ENCODE measurements around the gene CRISPLD2.
"Not testable (repeated sequence)": the region's sequence is repeated elsewhere in the genome, so short reads cannot be mapped to it uniquely, and the experiment has no call there.

Gene CRISPLD2

DNA sequence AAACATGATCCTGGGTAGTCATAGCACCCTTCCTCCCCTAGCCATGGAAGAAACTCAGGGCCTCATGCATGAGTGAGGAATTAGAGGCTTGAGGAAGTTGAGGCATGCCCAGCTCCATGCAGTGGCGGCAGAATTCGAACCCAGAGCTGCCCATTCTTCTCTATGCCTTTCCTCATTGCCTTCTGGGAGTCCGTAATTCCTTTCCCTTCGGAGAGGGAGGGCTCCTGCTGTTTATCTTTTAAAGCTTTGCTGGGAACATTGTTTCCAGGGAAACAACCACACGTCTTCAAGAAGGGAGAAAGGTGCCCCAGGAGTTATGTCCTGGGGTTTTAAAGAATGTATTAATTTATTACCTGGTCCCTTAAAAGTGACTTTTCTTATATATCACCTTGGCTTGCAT lies 8.5 kb downstream of the CRISPLD2 start:
- no peak overlapping the region for H3K4me3 ChIP-seq (replicated peaks; ENCODE audit: insufficient read depth, low read length)
- TF ChIP-seq POLR2AphosphoS5 (IDR thresholded peaks at IDR 0.05; ENCODE audit: low read depth), result no peak
- TF ChIP-seq SPI1 (IDR thresholded peaks at IDR 0.05; ENCODE audit: borderline replicate concordance, low read depth), result no peak
- TF ChIP-seq, protein P1, sequence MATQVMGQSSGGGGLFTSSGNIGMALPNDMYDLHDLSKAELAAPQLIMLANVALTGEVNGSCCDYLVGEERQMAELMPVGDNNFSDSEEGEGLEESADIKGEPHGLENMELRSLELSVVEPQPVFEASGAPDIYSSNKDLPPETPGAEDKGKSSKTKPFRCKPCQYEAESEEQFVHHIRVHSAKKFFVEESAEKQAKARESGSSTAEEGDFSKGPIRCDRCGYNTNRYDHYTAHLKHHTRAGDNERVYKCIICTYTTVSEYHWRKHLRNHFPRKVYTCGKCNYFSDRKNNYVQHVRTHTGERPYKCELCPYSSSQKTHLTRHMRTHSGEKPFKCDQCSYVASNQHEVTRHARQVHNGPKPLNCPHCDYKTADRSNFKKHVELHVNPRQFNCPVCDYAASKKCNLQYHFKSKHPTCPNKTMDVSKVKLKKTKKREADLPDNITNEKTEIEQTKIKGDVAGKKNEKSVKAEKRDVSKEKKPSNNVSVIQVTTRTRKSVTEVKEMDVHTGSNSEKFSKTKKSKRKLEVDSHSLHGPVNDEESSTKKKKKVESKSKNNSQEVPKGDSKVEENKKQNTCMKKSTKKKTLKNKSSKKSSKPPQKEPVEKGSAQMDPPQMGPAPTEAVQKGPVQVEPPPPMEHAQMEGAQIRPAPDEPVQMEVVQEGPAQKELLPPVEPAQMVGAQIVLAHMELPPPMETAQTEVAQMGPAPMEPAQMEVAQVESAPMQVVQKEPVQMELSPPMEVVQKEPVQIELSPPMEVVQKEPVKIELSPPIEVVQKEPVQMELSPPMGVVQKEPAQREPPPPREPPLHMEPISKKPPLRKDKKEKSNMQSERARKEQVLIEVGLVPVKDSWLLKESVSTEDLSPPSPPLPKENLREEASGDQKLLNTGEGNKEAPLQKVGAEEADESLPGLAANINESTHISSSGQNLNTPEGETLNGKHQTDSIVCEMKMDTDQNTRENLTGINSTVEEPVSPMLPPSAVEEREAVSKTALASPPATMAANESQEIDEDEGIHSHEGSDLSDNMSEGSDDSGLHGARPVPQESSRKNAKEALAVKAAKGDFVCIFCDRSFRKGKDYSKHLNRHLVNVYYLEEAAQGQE (IDR thresholded peaks at IDR 0.05; ENCODE audit: insufficient replicate concordance, low read depth), result no peak
- no peak for TF ChIP-seq GABPA (IDR thresholded peaks at IDR 0.05; ENCODE audit: low read depth)
- TF ChIP-seq, protein P2, sequence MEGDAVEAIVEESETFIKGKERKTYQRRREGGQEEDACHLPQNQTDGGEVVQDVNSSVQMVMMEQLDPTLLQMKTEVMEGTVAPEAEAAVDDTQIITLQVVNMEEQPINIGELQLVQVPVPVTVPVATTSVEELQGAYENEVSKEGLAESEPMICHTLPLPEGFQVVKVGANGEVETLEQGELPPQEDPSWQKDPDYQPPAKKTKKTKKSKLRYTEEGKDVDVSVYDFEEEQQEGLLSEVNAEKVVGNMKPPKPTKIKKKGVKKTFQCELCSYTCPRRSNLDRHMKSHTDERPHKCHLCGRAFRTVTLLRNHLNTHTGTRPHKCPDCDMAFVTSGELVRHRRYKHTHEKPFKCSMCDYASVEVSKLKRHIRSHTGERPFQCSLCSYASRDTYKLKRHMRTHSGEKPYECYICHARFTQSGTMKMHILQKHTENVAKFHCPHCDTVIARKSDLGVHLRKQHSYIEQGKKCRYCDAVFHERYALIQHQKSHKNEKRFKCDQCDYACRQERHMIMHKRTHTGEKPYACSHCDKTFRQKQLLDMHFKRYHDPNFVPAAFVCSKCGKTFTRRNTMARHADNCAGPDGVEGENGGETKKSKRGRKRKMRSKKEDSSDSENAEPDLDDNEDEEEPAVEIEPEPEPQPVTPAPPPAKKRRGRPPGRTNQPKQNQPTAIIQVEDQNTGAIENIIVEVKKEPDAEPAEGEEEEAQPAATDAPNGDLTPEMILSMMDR (IDR thresholded peaks at IDR 0.05; ENCODE audit: insufficient read depth, low read length), result no peak
- H3K27me3 ChIP-seq (ENCODE audit: insufficient read depth, poor library complexity, severe bottlenecking), result no peaks in the 10 kb centered on the region
- DNase-seq (ENCODE audit: low read depth in 1 of 2, low spot score in 1 of 2), result no peak
- no peak overlapping the region for H3K27ac ChIP-seq (replicated peaks)

DNA sequence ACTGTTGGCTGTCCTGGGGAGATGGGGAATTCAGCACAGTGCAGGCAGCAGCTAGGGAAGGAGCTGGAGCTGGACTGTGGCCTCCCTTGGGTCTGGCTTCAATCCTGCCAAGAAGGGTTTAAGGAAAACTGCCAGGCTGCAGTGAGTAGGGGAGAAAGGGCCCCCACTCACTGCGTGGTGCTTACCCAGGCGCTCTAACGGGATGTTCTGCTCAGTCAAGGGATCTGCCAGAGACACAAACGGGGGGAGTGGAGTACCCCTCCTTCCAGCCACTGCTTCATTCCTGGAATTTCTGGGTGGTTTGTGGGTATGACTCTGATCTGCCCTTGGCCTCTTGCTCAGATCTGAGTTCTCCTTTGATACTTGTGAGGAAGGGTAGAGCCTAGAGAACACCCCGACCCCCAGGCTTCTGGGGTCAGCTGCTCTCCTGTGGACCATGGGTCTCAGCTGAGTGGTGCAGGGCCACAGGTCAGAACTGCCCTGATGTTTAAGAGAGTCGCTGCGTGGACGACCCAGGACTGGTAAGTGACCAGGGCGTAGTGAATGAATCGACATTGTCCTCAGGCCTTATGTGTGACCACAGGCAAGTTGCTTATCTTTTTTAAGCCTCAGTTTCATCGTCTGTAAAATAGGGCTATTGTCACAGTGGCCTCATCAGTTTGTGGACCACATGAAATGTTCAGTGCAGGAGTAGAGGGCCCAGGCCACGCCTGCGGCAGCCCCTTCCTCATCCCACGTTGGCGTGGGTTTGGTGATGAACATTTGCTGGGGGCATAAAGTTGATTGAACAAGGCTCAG lies 9.6 kb downstream of the CRISPLD2 start:
- TF ChIP-seq POLR2AphosphoS5 (IDR thresholded peaks at IDR 0.05; ENCODE audit: low read depth) (no peak), SPI1 (IDR thresholded peaks at IDR 0.05; ENCODE audit: borderline replicate concordance, low read depth) (no peak), GABPA (IDR thresholded peaks at IDR 0.05; ENCODE audit: low read depth) (no peak)
- TF ChIP-seq, protein P2 (IDR thresholded peaks at IDR 0.05; ENCODE audit: insufficient read depth, low read length), result no peak
- TF ChIP-seq, protein P1 (IDR thresholded peaks at IDR 0.05; ENCODE audit: insufficient replicate concordance, low read depth), result no peak
- H3K27ac ChIP-seq (replicated peaks), result no peak overlapping the region
- H3K4me3 ChIP-seq (replicated peaks; ENCODE audit: insufficient read depth, low read length), result no peak overlapping the region
- no peak for DNase-seq (ENCODE audit: low read depth in 1 of 2, low spot score in 1 of 2)
- H3K27me3 ChIP-seq (ENCODE audit: insufficient read depth, poor library complexity, severe bottlenecking), result no peaks in the 10 kb centered on the region

DNA sequence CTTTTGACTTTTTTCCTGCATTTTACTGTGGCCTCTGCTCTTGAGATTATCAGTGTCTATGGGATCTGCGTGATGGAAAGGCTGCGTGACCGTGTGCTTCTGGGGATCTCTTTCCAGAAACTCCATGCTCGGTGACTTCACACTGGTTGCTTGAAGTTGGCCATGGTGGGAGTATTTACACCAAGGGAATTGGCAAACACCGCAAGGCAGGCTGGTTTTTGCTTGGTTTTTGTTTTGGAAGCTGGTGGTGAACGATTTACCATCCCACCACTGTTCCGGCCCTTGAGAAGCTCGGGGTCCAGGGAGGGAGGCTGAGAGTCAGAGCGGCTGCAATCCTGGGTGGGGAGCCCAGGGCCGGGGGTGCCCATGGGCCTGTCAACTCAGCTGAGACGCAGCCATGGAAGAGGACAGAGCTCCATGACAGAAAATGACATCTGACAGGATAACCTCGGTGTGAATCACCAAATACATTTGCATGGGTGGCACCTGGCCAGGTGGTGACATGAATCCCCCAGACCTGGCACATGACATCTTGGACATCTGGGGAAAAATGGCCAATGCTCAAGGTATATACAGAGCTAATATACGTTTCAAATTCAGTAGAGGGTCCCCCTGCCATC lies 11.1 kb downstream of the CRISPLD2 start:
- DNase-seq (ENCODE audit: low read depth in 1 of 2, low spot score in 1 of 2), result no peak
- Histone ChIP-seq H3K4me3 (replicated peaks; ENCODE audit: insufficient read depth, low read length) (no peak overlapping the region), H3K27ac (replicated peaks) (no peak overlapping the region)

DNA sequence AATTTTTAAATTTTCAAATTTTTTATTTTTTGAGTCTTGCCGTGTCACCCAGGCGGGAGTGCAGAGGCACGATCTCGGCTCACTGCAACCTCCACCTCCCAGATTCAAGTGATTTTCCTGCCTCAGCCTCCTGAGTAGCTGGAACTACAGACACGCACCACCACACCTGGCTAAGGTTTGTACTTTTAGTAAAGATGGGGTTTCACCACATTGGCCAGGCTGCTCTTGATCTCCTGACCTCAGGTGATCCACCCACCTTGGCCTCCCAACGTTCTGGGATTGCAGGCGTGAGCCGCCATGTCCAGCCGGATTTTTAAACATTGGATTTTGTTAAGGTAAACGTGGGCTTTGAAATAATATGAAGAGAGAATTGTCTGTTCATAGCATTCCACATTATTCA lies 11.9 kb downstream of the CRISPLD2 start:
- H3K27ac ChIP-seq (replicated peaks), result not testable (repeated sequence)

More for the DNA sequence above, 11.1 kb downstream of the CRISPLD2 start:
- no peaks in the 10 kb centered on the region for H3K27me3 ChIP-seq (ENCODE audit: insufficient read depth, poor library complexity, severe bottlenecking)
- TF ChIP-seq, protein P2 (IDR thresholded peaks at IDR 0.05; ENCODE audit: insufficient read depth, low read length), result no peak
- TF ChIP-seq SPI1 (IDR thresholded peaks at IDR 0.05; ENCODE audit: borderline replicate concordance, low read depth) (no peak), GABPA (IDR thresholded peaks at IDR 0.05; ENCODE audit: low read depth) (no peak), POLR2AphosphoS5 (IDR thresholded peaks at IDR 0.05; ENCODE audit: low read depth) (no peak)
- TF ChIP-seq, protein P1 (IDR thresholded peaks at IDR 0.05; ENCODE audit: insufficient replicate concordance, low read depth), result no peak

More for the DNA sequence above, 11.9 kb downstream of the CRISPLD2 start:
- not testable (repeated sequence) for H3K27me3 ChIP-seq (ENCODE audit: insufficient read depth, poor library complexity, severe bottlenecking); DNase-seq (ENCODE audit: low read depth in 1 of 2, low spot score in 1 of 2); H3K4me3 ChIP-seq (replicated peaks; ENCODE audit: insufficient read depth, low read length)

All from HL-60 (cell line).